Choroid plexus epithelial cell (primary cell): Measurements from ENCODE around the gene AATK.

Experiments
- DNase-seq: peaks from one replicate; pipeline ENCODE4 v3.0.0-alpha.2; 2010; ENCODE audit warnings: low read depth
- H3K4me3 ChIP-seq: 2 replicates; pipeline ENCODE4 v1.5.1; 2011; ENCODE audit warnings: low read depth, mild to moderate bottlenecking, control low read depth, low read length, moderate library complexity
- TF ChIP-seq, protein P1 (sequence below): conservative IDR thresholded peaks from 2 replicates; pipeline ENCODE4 v1.5.1; 2011; ENCODE audit warnings: low read depth, mild to moderate bottlenecking, control low read depth, inconsistent platforms, low read length, moderate library complexity

AATK gene, protein sequence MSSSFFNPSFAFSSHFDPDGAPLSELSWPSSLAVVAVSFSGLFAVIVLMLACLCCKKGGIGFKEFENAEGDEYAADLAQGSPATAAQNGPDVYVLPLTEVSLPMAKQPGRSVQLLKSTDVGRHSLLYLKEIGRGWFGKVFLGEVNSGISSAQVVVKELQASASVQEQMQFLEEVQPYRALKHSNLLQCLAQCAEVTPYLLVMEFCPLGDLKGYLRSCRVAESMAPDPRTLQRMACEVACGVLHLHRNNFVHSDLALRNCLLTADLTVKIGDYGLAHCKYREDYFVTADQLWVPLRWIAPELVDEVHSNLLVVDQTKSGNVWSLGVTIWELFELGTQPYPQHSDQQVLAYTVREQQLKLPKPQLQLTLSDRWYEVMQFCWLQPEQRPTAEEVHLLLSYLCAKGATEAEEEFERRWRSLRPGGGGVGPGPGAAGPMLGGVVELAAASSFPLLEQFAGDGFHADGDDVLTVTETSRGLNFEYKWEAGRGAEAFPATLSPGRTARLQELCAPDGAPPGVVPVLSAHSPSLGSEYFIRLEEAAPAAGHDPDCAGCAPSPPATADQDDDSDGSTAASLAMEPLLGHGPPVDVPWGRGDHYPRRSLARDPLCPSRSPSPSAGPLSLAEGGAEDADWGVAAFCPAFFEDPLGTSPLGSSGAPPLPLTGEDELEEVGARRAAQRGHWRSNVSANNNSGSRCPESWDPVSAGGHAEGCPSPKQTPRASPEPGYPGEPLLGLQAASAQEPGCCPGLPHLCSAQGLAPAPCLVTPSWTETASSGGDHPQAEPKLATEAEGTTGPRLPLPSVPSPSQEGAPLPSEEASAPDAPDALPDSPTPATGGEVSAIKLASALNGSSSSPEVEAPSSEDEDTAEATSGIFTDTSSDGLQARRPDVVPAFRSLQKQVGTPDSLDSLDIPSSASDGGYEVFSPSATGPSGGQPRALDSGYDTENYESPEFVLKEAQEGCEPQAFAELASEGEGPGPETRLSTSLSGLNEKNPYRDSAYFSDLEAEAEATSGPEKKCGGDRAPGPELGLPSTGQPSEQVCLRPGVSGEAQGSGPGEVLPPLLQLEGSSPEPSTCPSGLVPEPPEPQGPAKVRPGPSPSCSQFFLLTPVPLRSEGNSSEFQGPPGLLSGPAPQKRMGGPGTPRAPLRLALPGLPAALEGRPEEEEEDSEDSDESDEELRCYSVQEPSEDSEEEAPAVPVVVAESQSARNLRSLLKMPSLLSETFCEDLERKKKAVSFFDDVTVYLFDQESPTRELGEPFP (N-terminal part only)

DNA sequence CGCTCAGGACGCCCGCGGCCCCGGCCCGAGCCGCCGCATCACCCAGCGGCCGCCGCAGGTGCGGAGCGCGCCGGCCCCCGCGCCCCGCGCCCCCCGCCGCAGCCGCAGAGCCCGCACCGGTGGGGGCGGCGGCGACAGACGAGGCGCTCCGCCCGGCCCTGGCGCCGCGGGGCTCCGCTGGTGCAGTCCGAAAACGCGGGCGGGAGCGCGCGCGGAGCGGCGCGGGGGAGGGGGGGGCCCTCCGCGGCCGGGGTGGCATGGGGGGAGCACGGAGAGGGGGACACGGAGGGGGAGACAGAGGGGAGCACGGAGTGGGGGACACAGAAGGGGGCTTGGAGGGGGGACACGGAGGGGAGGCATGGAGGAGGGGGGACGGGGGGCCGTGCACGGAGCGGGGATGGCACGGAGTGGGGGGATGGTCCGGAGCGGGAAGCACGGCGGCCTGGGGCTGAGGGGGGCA is at the start of gene AATK:
Gene AATK, minus strand, starts transcription at position 189 of the 460 bp plus-strand sequence. CDS start 229 bp downstream, outside the sequence.
- DNase-seq: no peak
- no peak within 1 kb of the TSS for H3K4me3 ChIP-seq
- TF ChIP-seq, protein P1, sequence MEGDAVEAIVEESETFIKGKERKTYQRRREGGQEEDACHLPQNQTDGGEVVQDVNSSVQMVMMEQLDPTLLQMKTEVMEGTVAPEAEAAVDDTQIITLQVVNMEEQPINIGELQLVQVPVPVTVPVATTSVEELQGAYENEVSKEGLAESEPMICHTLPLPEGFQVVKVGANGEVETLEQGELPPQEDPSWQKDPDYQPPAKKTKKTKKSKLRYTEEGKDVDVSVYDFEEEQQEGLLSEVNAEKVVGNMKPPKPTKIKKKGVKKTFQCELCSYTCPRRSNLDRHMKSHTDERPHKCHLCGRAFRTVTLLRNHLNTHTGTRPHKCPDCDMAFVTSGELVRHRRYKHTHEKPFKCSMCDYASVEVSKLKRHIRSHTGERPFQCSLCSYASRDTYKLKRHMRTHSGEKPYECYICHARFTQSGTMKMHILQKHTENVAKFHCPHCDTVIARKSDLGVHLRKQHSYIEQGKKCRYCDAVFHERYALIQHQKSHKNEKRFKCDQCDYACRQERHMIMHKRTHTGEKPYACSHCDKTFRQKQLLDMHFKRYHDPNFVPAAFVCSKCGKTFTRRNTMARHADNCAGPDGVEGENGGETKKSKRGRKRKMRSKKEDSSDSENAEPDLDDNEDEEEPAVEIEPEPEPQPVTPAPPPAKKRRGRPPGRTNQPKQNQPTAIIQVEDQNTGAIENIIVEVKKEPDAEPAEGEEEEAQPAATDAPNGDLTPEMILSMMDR: no peak

DNA sequence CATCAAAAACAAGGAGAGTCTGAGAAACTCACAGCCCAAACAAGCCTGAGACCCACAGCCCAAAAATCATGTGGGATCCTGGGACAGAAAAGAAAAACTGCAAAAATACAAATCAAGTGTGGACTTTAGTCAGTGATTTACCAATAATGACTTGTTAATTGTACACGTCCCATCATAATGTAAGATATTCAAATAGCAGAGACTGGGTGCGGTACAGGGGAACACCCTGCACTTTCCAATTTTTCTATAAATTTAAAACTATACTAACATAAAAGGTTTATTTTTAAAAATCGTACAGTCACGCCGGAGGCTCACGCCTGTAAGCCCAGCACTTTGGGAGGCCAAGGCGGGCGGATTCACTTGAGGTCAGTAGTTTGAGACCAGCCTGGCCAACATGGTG is 48.0 kb upstream of the AATK start:
- no peak for DNase-seq
- no peak overlapping the region for H3K4me3 ChIP-seq
- TF ChIP-seq, protein P1: no peak

DNA sequence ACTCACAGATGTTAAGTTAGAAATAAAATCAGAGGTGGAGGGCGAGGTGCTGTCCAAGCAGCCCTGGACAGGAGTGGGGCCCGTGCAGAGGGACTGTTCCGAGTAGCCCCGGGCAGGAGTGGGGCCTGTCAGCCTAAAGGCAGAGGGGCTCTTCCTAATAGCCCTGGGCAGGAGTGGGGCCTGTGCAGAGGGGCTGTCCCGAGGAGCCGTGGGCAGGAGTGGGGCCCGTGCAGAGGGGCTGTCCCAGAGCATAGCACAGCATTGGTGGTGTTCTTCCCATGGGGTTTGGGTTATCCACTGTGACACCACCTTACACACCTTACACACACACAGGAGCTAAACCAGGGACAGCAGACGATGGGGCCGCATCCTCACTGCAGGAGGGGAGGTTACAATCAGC is 46.3 kb upstream of the AATK start:
- TF ChIP-seq, protein P1: no peak
- no peak overlapping the region for H3K4me3 ChIP-seq
- DNase-seq: no peak

DNA sequence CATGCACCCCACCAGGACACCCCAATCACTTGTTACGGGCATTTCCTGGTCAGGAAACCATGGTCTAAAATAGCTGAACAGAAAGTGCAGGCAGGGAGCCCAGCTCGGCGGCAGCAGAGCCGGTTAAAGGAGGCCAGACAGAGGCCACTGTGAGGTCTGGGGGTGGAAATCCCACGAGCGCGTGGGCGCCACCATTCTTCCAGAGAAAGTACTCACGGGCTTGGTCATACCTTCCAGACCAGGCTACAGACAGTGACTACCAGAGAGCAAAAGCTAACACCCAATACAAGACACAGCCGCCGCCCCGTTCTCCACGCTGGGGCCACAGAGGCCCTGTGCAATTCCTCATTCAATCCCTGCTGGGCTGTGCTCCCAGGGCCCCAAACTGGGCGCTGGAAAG is 44.8 kb upstream of the AATK start:
- TF ChIP-seq, protein P1: peak; percentile 2
- peak; percentile 42 for DNase-seq
- H3K4me3 ChIP-seq: no peak overlapping the region

DNA sequence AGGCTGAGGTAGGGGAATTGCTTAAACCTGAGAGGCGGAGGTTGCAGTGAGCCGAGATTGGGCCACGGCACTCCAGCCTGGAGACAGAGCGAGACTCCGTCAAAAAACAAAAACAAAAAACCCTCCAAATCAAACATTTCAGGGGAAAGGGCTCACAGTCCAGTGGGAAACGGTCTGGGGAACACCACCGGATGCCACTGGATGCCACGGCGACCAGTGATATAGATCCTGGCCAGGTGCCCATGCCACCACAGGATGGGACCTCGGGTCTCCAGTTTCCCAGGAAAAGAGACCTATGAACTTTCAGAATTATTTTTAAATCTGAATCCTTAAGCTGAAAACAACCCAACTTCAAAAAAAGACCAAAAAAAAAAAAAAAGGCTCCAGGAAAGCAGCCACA is 44.4 kb upstream of the AATK start:
- no peak for DNase-seq
- TF ChIP-seq, protein P1: no peak
- no peak overlapping the region for H3K4me3 ChIP-seq

DNA sequence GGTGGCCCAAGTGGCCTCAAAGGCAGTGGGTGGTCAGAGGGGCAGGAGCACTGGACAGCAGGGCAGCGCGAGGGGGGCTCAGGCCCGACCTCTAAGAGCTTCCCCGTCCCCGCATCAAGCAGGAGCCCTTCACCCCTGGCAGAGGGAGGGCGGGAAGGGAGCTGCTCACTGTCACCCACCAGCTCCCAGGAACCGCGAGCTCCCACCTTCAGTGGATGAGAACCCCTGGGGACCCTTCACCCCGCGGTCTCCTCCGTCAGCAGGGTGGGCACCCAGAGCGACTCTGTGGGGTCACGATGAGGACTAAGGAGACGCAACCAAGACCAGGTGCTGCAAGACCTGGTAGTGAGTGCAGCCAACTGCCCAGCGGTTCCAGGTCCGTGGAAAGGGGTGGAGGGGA is 43.1 kb upstream of the AATK start:
- TF ChIP-seq, protein P1: no peak
- no peak for DNase-seq
- H3K4me3 ChIP-seq: no peak overlapping the region
